Right atrium auricular region (tissue), 2 donors: ENCODE measurements around the gene HASPIN. TPM values are rescaled to one million over a fixed set of nuclear protein-coding genes. Genes with fewer than 3 reads are reported as not detected.

Source experiments
- DNase-seq: peaks from one replicate; pipeline ENCODE4 v3.0.0-alpha.2; 2019; ENCODE audit warnings: low spot score
- H3K27ac ChIP-seq, 2 donors: fragments of 200-600 bp; sonication (generic); 1 replicate in 1 of 2; 2 replicates in 1 of 2; pipeline ENCODE4 v1.5.1; 2016 to 2019
- H3K27me3 ChIP-seq, 2 donors: fragments of 200-600 bp; sonication (generic); one replicate each; pipeline versions ENCODE4 v1.5.1 to v1.6.0; 2017 to 2019
- H3K36me3 ChIP-seq: fragments of 200-600 bp; sonication (generic); one replicate; pipeline ENCODE4 v1.5.1; 2016
- H3K4me1 ChIP-seq, 2 donors: fragments of 200-600 bp; sonication (generic); one replicate each; pipeline versions ENCODE4 v1.5.1 to v1.6.0; 2017 to 2019
- H3K4me3 ChIP-seq, 2 donors: fragments of 200-600 bp; sonication (generic); 1 replicate in 1 of 2; 2 replicates in 1 of 2; pipeline ENCODE4 v1.5.1; 2017 to 2019; ENCODE audit warnings: mild to moderate bottlenecking in 1 of 2, moderate library complexity in 1 of 2
- H3K9me3 ChIP-seq, 2 donors: fragments of 200-600 bp; sonication (generic); one replicate each; pipeline ENCODE4 v1.5.1; 2019
- CTCF ChIP-seq, 2 donors: fragments of 200-600 bp; sonication (generic); IDR thresholded peaks; one replicate each; pipeline ENCODE4 v1.5.1; 2019; ENCODE audit warnings: antibody characterized with exemption in 2 of 2
- total RNA-seq, 2 donors: library from RNA; depleted of rRNA; stranded (reverse); fragments of >200 nt; gene quantifications; one replicate each; pipeline ENCODE4 v1.1.0, GENCODE V29; 2016

Gene HASPIN
- total RNA-seq, 2 donors from 2014 or later: not detected

- Histone ChIP-seq H3K27me3 (no peaks in the 10 kb centered on the region), H3K9me3 (peaks cover 0 to 7% of the 10 kb centered on the region in 2 donors), H3K4me3 (no peak overlapping the region), H3K27ac (no peak overlapping the region), H3K4me1 (no peaks in the 10 kb centered on the region), H3K36me3 (no peaks in the 10 kb centered on the region)
- no peak for TF ChIP-seq CTCF (IDR thresholded peaks at IDR 0.05)
- no peak for DNase-seq
Observed at GRCh38 chr17:3761036-3761917, 37.6 kb downstream of the HASPIN start.

- Histone ChIP-seq H3K4me3 (no peak overlapping the region), H3K4me1 (no peaks in the 10 kb centered on the region), H3K9me3 (peaks cover 0 to 7% of the 10 kb centered on the region in 2 donors), H3K27ac (no peak overlapping the region), H3K27me3 (no peaks in the 10 kb centered on the region), H3K36me3 (no peaks in the 10 kb centered on the region)
- no peak for DNase-seq
- no peak for TF ChIP-seq CTCF (IDR thresholded peaks at IDR 0.05)
Observed at GRCh38 chr17:3761918-3762380, 38.2 kb downstream of the HASPIN start.

GRCh38 chr17:3762922-3763776, 39.4 kb downstream of the HASPIN start:
- no peak for DNase-seq
- Histone ChIP-seq H3K27me3 (no peaks in the 10 kb centered on the region), H3K4me1 (no peaks in the 10 kb centered on the region), H3K9me3 (peaks cover 0 to 7% of the 10 kb centered on the region in 2 donors), H3K36me3 (no peaks in the 10 kb centered on the region), H3K4me3 (no peak overlapping the region), H3K27ac (no peak overlapping the region)
- TF ChIP-seq CTCF (IDR thresholded peaks at IDR 0.05): no peak

- DNase-seq: no peak
- Histone ChIP-seq H3K27ac (no peak overlapping the region), H3K4me3 (no peak overlapping the region), H3K36me3 (no peaks in the 10 kb centered on the region), H3K27me3 (no peaks in the 10 kb centered on the region), H3K9me3 (peaks cover 0 to 7% of the 10 kb centered on the region in 2 donors), H3K4me1 (no peaks in the 10 kb centered on the region)
- no peak for TF ChIP-seq CTCF (IDR thresholded peaks at IDR 0.05)
Observed at GRCh38 chr17:3763777-3764170, 40.1 kb downstream of the HASPIN start.

- no peak for TF ChIP-seq CTCF (IDR thresholded peaks at IDR 0.05)
Observed at GRCh38 chr17:3765981-3766380, 42.3 kb downstream of the HASPIN start.

More at GRCh38 chr17:3765981-3766380, 42.3 kb downstream of the HASPIN start:
- Histone ChIP-seq H3K9me3 (no peaks in the 10 kb centered on the region), H3K4me1 (no peaks in the 10 kb centered on the region), H3K27me3 (no peaks in the 10 kb centered on the region), H3K4me3 (no peak overlapping the region), H3K36me3 (no peaks in the 10 kb centered on the region), H3K27ac (no peak overlapping the region)
- DNase-seq: no peak
